ENCODE data around the gene ERI2. TPM values are rescaled to one million over a fixed set of nuclear protein-coding genes. Genes with fewer than 3 reads are reported as not detected.

ERI2 gene
- total RNA-seq, 6 experiments from 2014 or later, result 10.6 to 16.1 (median 13.1) TPM

GRCh38 chr16:20830372-20830771, 24.1 kb upstream of the ERI2 start:
- Mint-ChIP-seq H3K36me3 (ENCODE audit: low read depth) (peaks cover 15% of the 10 kb centered on the region; the same call in 1 of the 2 replicates), H3K27ac (no peak overlapping the region), H3K27me3 (ENCODE audit: insufficient read depth) (no peaks in the 10 kb centered on the region; the same call in none of the 2 replicates), H3K4me1 (ENCODE audit: low read depth) (no peaks in the 10 kb centered on the region), H3K4me3 (no peak overlapping the region), H3K9me3 (no peaks in the 10 kb centered on the region)
- no peak for TF ChIP-seq CTCF (IDR thresholded peaks at IDR 0.05)
- no peak for DNase-seq

GRCh38 chr16:20829536-20829935, 23.3 kb upstream of the ERI2 start:
- no peaks in the 10 kb centered on the region; the same call in none of the 2 replicates for H3K27me3 Mint-ChIP-seq (ENCODE audit: insufficient read depth)
- no peak for TF ChIP-seq CTCF (IDR thresholded peaks at IDR 0.05)
- no peak overlapping the region for H3K27ac Mint-ChIP-seq
- H3K9me3 Mint-ChIP-seq, result no peaks in the 10 kb centered on the region
- no peak for DNase-seq
- H3K36me3 Mint-ChIP-seq (ENCODE audit: low read depth), result peaks cover 10% of the 10 kb centered on the region; the same call in 1 of the 2 replicates
- H3K4me3 Mint-ChIP-seq, result no peak overlapping the region
- no peaks in the 10 kb centered on the region for H3K4me1 Mint-ChIP-seq (ENCODE audit: low read depth)

- H3K27me3 Mint-ChIP-seq (ENCODE audit: insufficient read depth), result no peaks in the 10 kb centered on the region; the same call in 1 of the 2 replicates
- H3K4me3 Mint-ChIP-seq, result no peak overlapping the region
- peaks cover 6% of the 10 kb centered on the region for H3K4me1 Mint-ChIP-seq (ENCODE audit: low read depth)
- H3K9me3 Mint-ChIP-seq, result no peaks in the 10 kb centered on the region
- no peak for TF ChIP-seq CTCF (IDR thresholded peaks at IDR 0.05)
- H3K36me3 Mint-ChIP-seq (ENCODE audit: low read depth), result peaks cover 7% of the 10 kb centered on the region; the same call in 1 of the 2 replicates
- peak overlapping the region; percentile 10; the same call in 1 of the 2 replicates for H3K27ac Mint-ChIP-seq
- no peak for DNase-seq
Observed at GRCh38 chr16:20826039-20826566, 19.8 kb upstream of the ERI2 start.

GRCh38 chr16:20822521-20823325, 16.5 kb upstream of the ERI2 start:
- Mint-ChIP-seq H3K4me1 (ENCODE audit: low read depth) (peaks cover 6% of the 10 kb centered on the region), H3K27ac (no peak overlapping the region), H3K36me3 (ENCODE audit: low read depth) (peaks cover 20% of the 10 kb centered on the region), H3K4me3 (no peak overlapping the region), H3K27me3 (ENCODE audit: insufficient read depth) (no peaks in the 10 kb centered on the region; the same call in 1 of the 2 replicates), H3K9me3 (no peaks in the 10 kb centered on the region)
- no peak for TF ChIP-seq CTCF (IDR thresholded peaks at IDR 0.05)
- DNase-seq, result no peak

GRCh38 chr16:20821682-20822081, 15.4 kb upstream of the ERI2 start:
- no peaks in the 10 kb centered on the region for H3K9me3 Mint-ChIP-seq

More at GRCh38 chr16:20821682-20822081, 15.4 kb upstream of the ERI2 start:
- no peak overlapping the region for H3K27ac Mint-ChIP-seq
- peaks cover 6% of the 10 kb centered on the region for H3K4me1 Mint-ChIP-seq (ENCODE audit: low read depth)
- no peak for TF ChIP-seq CTCF (IDR thresholded peaks at IDR 0.05)
- H3K4me3 Mint-ChIP-seq, result no peak overlapping the region
- peaks cover 20% of the 10 kb centered on the region for H3K36me3 Mint-ChIP-seq (ENCODE audit: low read depth)
- H3K27me3 Mint-ChIP-seq (ENCODE audit: insufficient read depth), result no peaks in the 10 kb centered on the region; the same call in 1 of the 2 replicates
- DNase-seq, result no peak

Data from HFFc6 (cell line).